Activated naive CD4-positive, alpha-beta T cell treated with anti-CD3 and anti-CD28 coated beads, Interleukin-2, amount 10 ng/mL, durations not matched to agents 7 days and 5 days (primary cell): Measurements from ENCODE around the gene EMILIN1.

Source experiments
- CTCF ChIA-PET: fragments of 350-600 bp; sonication (Branson Sonifier 250); formaldehyde crosslinking; loops from one replicate; lab custom pipeline; 2021; ENCODE audit warnings: antibody characterized with exemption; lab: Charles Lee
- DNase-seq: peaks from one replicate; pipeline ENCODE4 v3.0.0-alpha.2; 2020
- H3K27ac Mint-ChIP-seq: one replicate; pipeline ENCODE4 v1.8.0; 2021; ENCODE audit warnings: mild to moderate bottlenecking, moderate library complexity, mixed read lengths
- H3K27me3 Mint-ChIP-seq: one replicate; pipeline ENCODE4 v1.8.0; 2021; ENCODE audit warnings: mild to moderate bottlenecking, mixed read lengths
- H3K36me3 Mint-ChIP-seq: one replicate; pipeline ENCODE4 v1.8.0; 2021; ENCODE audit warnings: mixed read lengths
- H3K4me1 Mint-ChIP-seq: one replicate; pipeline ENCODE4 v1.8.0; 2021; ENCODE audit warnings: mixed read lengths
- H3K4me3 Mint-ChIP-seq: one replicate; pipeline ENCODE4 v1.8.0; 2021; ENCODE audit warnings: mild to moderate bottlenecking, moderate library complexity, mixed read lengths
- H3K9me3 Mint-ChIP-seq: one replicate; pipeline ENCODE4 v1.8.0; 2021; ENCODE audit warnings: mixed read lengths

The EMILIN1 gene

GRCh38 chr2:27049422-27050280 lies 28.8 kb upstream of the EMILIN1 start:
- H3K27me3 Mint-ChIP-seq = peaks cover 13% of the 10 kb centered on the region
- H3K9me3 Mint-ChIP-seq = peaks cover 2% of the 10 kb centered on the region
- peak; percentile 69 for DNase-seq
- peak overlapping the region; percentile 98 for H3K27ac Mint-ChIP-seq
- H3K4me3 Mint-ChIP-seq = peak overlapping the region; percentile 92
- H3K4me1 Mint-ChIP-seq = peaks cover 27% of the 10 kb centered on the region
- H3K36me3 Mint-ChIP-seq = peaks cover 13% of the 10 kb centered on the region
- CTCF ChIA-PET = interaction anchor here (0.6 to 3.1 kb wide), 9 partner anchors 11 to 88 kb away, joined by 3 to 21 read pairs (median 4); partner anchors contain the start of gene TMEM214

- Mint-ChIP-seq H3K27ac (peak overlapping the region; percentile 98), H3K4me1 (peaks cover 27% of the 10 kb centered on the region), H3K27me3 (peaks cover 13% of the 10 kb centered on the region), H3K9me3 (peaks cover 2% of the 10 kb centered on the region), H3K4me3 (peak overlapping the region; percentile 92), H3K36me3 (peaks cover 20% of the 10 kb centered on the region)
- DNase-seq = peak; percentile 93
- CTCF ChIA-PET = interaction anchor here (0.6 to 3.1 kb wide), 11 partner anchors 12 to 88 kb away, joined by 3 to 21 read pairs (median 4); partner anchors contain the start of genes ABHD1 and TMEM214
Observed at GRCh38 chr2:27050281-27050995, 28.0 kb upstream of the EMILIN1 start.

- H3K9me3 Mint-ChIP-seq = peaks cover 2% of the 10 kb centered on the region
- H3K4me1 Mint-ChIP-seq = peaks cover 27% of the 10 kb centered on the region
- peaks cover 23% of the 10 kb centered on the region for H3K36me3 Mint-ChIP-seq
- peak within 1 kb of the TSS; percentile 92 for H3K4me3 Mint-ChIP-seq
- CTCF ChIA-PET = interaction anchor here (0.6 to 3.1 kb wide), 13 partner anchors 10 to 89 kb away, joined by 3 to 21 read pairs (median 4); partner anchors contain the start of genes ABHD1, OST4 and TMEM214
- peak; percentile 98 for DNase-seq
- peaks cover 13% of the 10 kb centered on the region for H3K27me3 Mint-ChIP-seq
- peak within 1 kb of the TSS; percentile 98 for H3K27ac Mint-ChIP-seq
Observed at GRCh38 chr2:27050996-27051901, 27.2 kb upstream of the EMILIN1 start, which contains the start of gene AGBL5. Gene AGBL5 (plus strand): TSS chr2:27051668. CDS start chr2:27052959, 1,291 bp downstream.

- Mint-ChIP-seq H3K27me3 (peaks cover 13% of the 10 kb centered on the region), H3K27ac (peak overlapping the region; percentile 84), H3K36me3 (peaks cover 26% of the 10 kb centered on the region), H3K4me3 (peak overlapping the region; percentile 85), H3K9me3 (peaks cover 2% of the 10 kb centered on the region), H3K4me1 (peaks cover 27% of the 10 kb centered on the region)
- DNase-seq = no peak
- CTCF ChIA-PET = interaction anchor here (1.1 to 3.1 kb wide), 7 partner anchors 10 to 47 kb away, joined by 3 to 21 read pairs (median 5); partner anchors contain the start of genes OST4 and TMEM214
Observed at GRCh38 chr2:27051902-27052645, 26.3 kb upstream of the EMILIN1 start.

- Mint-ChIP-seq H3K4me1 (peaks cover 26% of the 10 kb centered on the region), H3K27me3 (peaks cover 13% of the 10 kb centered on the region), H3K36me3 (peaks cover 26% of the 10 kb centered on the region), H3K9me3 (peaks cover 2% of the 10 kb centered on the region), H3K27ac (no peak overlapping the region), H3K4me3 (peak overlapping the region; percentile 10)
- CTCF ChIA-PET = no interaction called here
- DNase-seq = no peak
Observed at GRCh38 chr2:27053321-27053720, 25.1 kb upstream of the EMILIN1 start.

GRCh38 chr2:27053776-27054175 lies 24.6 kb upstream of the EMILIN1 start:
- H3K27ac Mint-ChIP-seq = peak overlapping the region; percentile 5

GRCh38 chr2:27054721-27055120 lies 23.7 kb upstream of the EMILIN1 start:
- Mint-ChIP-seq H3K4me3 (no peak overlapping the region), H3K4me1 (peaks cover 19% of the 10 kb centered on the region), H3K36me3 (peaks cover 28% of the 10 kb centered on the region), H3K9me3 (peaks cover 2% of the 10 kb centered on the region), H3K27ac (no peak overlapping the region), H3K27me3 (peaks cover 13% of the 10 kb centered on the region)
- DNase-seq = no peak
- CTCF ChIA-PET = no interaction called here

More at GRCh38 chr2:27053776-27054175, 24.6 kb upstream of the EMILIN1 start:
- DNase-seq = no peak
- no peak overlapping the region for H3K4me3 Mint-ChIP-seq
- peaks cover 26% of the 10 kb centered on the region for H3K36me3 Mint-ChIP-seq
- H3K4me1 Mint-ChIP-seq = peaks cover 26% of the 10 kb centered on the region
- peaks cover 13% of the 10 kb centered on the region for H3K27me3 Mint-ChIP-seq
- CTCF ChIA-PET = no interaction called here
- H3K9me3 Mint-ChIP-seq = peaks cover 2% of the 10 kb centered on the region

GRCh38 chr2:27057184-27057583 lies 21.2 kb upstream of the EMILIN1 start:
- Mint-ChIP-seq H3K4me1 (peaks cover 9% of the 10 kb centered on the region), H3K4me3 (no peak overlapping the region), H3K36me3 (peaks cover 22% of the 10 kb centered on the region), H3K9me3 (no peaks in the 10 kb centered on the region), H3K27me3 (no peaks in the 10 kb centered on the region), H3K27ac (no peak overlapping the region)
- DNase-seq = no peak
- CTCF ChIA-PET = no interaction called here

- CTCF ChIA-PET = interaction anchor here (0.9 kb wide), 1 partner anchor 11 kb away, joined by 3 read pairs; no protein-coding TSS in a partner anchor
- no peak overlapping the region for H3K27ac Mint-ChIP-seq
- peaks cover 29% of the 10 kb centered on the region for H3K36me3 Mint-ChIP-seq
Observed at GRCh38 chr2:27058210-27058609, 20.2 kb upstream of the EMILIN1 start.

GRCh38 chr2:27059141-27059820 lies 19.1 kb upstream of the EMILIN1 start:
- Mint-ChIP-seq H3K27ac (no peak overlapping the region), H3K9me3 (no peaks in the 10 kb centered on the region), H3K27me3 (no peaks in the 10 kb centered on the region), H3K36me3 (peaks cover 24% of the 10 kb centered on the region), H3K4me1 (no peaks in the 10 kb centered on the region), H3K4me3 (no peak overlapping the region)
- no peak for DNase-seq
- CTCF ChIA-PET = interaction anchor here (1.4 kb wide), 1 partner anchor 243 kb away, joined by 3 read pairs; no protein-coding TSS in a partner anchor

More at GRCh38 chr2:27058210-27058609, 20.2 kb upstream of the EMILIN1 start:
- Mint-ChIP-seq H3K4me1 (peaks cover under 1% of the 10 kb centered on the region), H3K9me3 (no peaks in the 10 kb centered on the region), H3K4me3 (no peak overlapping the region), H3K27me3 (no peaks in the 10 kb centered on the region)
- no peak for DNase-seq

- H3K36me3 Mint-ChIP-seq = peaks cover 23% of the 10 kb centered on the region
- H3K4me1 Mint-ChIP-seq = no peaks in the 10 kb centered on the region
- no peak overlapping the region for H3K4me3 Mint-ChIP-seq
- no peaks in the 10 kb centered on the region for H3K27me3 Mint-ChIP-seq
- H3K27ac Mint-ChIP-seq = no peak overlapping the region
- H3K9me3 Mint-ChIP-seq = no peaks in the 10 kb centered on the region
- CTCF ChIA-PET = interaction anchor here (0.6 kb wide), 1 partner anchor 44 kb away, joined by 3 read pairs; no protein-coding TSS in a partner anchor
- DNase-seq = no peak
Observed at GRCh38 chr2:27060323-27060722, 18.1 kb upstream of the EMILIN1 start.

- CTCF ChIA-PET = no interaction called here
- H3K27me3 Mint-ChIP-seq = no peaks in the 10 kb centered on the region
- peaks cover 33% of the 10 kb centered on the region for H3K4me1 Mint-ChIP-seq
- no peak for DNase-seq
- H3K4me3 Mint-ChIP-seq = no peak overlapping the region
- H3K27ac Mint-ChIP-seq = no peak overlapping the region
- H3K36me3 Mint-ChIP-seq = peaks cover 50% of the 10 kb centered on the region
- H3K9me3 Mint-ChIP-seq = no peaks in the 10 kb centered on the region
Observed at GRCh38 chr2:27065128-27065527, 13.3 kb upstream of the EMILIN1 start.
